GM20000 (cell line): ENCODE data around the gene NAGS.
"Not testable (repeated sequence)": the region's sequence is repeated elsewhere in the genome, so short reads cannot be mapped to it uniquely, and the experiment has no call there.

Source experiments
- DNase-seq: peaks from one replicate; pipeline ENCODE4 v3.0.0; 2012; ENCODE audit warnings: low spot score
- CTCF ChIP-seq: IDR thresholded peaks from 2 replicates; pipeline ENCODE4 v1.5.1; 2012; ENCODE audit warnings: mild to moderate bottlenecking, control low read depth; ENCODE audit errors: extremely low read depth, missing control alignments

NAGS gene

GRCh38 chr17:43987131-43988021 lies 17.0 kb upstream of the NAGS start:
- DNase-seq, result no peak
- TF ChIP-seq CTCF, result no peak

GRCh38 chr17:43988301-43988700 lies 16.1 kb upstream of the NAGS start:
- no peak for TF ChIP-seq CTCF

GRCh38 chr17:43992641-43993040 lies 11.8 kb upstream of the NAGS start:
- no peak for DNase-seq
- TF ChIP-seq CTCF, result no peak

More at GRCh38 chr17:43988301-43988700, 16.1 kb upstream of the NAGS start:
- no peak for DNase-seq

- TF ChIP-seq CTCF, result peak; percentile 52
- peak; percentile 77 for DNase-seq
Measured at GRCh38 chr17:43994272-43995149, 9.9 kb upstream of the NAGS start.

GRCh38 chr17:43995150-43995471 lies 9.3 kb upstream of the NAGS start:
- no peak for DNase-seq
- no peak for TF ChIP-seq CTCF

- not testable (repeated sequence) for DNase-seq
Measured at GRCh38 chr17:43997180-43997579, 7.2 kb upstream of the NAGS start.

GRCh38 chr17:43998552-43998951 lies 5.9 kb upstream of the NAGS start:
- TF ChIP-seq CTCF, result no peak
- DNase-seq, result no peak
